ENCODE measurements around the gene UGGT1.

The UGGT1 gene

DNA sequence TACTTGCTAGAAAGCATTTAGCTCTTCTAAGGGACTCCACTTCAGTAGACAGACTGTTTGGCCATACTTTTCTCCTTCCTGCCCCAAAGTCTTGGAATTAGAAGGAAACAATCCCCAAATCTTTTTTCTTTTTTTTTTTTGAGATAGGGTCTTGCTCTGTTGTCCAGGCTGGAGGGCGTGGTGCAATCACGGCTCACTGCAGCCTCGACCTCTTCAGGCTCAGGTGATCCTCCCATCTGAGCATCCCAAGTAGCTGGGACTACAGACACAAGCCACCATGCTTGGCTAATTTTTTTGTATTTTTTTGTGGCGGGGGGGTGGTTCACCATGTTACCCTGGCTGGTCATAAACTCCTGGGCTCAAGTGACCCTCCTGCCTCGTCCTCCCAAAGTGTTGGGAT is 6.2 kb upstream of the UGGT1 start:
- TF ChIP-seq, protein P1, sequence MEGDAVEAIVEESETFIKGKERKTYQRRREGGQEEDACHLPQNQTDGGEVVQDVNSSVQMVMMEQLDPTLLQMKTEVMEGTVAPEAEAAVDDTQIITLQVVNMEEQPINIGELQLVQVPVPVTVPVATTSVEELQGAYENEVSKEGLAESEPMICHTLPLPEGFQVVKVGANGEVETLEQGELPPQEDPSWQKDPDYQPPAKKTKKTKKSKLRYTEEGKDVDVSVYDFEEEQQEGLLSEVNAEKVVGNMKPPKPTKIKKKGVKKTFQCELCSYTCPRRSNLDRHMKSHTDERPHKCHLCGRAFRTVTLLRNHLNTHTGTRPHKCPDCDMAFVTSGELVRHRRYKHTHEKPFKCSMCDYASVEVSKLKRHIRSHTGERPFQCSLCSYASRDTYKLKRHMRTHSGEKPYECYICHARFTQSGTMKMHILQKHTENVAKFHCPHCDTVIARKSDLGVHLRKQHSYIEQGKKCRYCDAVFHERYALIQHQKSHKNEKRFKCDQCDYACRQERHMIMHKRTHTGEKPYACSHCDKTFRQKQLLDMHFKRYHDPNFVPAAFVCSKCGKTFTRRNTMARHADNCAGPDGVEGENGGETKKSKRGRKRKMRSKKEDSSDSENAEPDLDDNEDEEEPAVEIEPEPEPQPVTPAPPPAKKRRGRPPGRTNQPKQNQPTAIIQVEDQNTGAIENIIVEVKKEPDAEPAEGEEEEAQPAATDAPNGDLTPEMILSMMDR (IDR thresholded peaks at IDR 0.05; ENCODE audit: insufficient read depth, missing control alignments) = no peak
- no peak for FAIRE-seq

DNA sequence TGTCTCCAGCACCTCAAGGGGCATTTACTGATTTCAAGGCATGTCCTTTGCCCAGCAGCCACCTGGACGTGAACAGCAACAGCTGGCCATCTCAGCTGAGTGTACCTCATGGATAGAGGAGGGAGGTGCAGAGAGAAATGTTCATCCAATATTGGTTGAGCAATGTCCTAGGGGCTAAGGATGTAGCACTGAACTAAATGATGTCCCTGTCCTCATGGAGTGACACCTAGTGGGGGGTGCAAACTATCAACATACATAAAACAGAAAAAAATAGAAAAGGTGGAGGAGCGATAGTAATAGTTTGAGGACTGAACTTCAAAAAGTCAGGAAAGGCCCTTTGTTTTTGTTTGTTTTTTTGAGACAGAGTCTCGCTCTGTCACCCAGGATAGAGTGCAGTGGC is 4.8 kb upstream of the UGGT1 start:
- FAIRE-seq = no peak
- TF ChIP-seq, protein P1 (IDR thresholded peaks at IDR 0.05; ENCODE audit: insufficient read depth, missing control alignments) = no peak

More for the DNA sequence above, 6.2 kb upstream of the UGGT1 start:
- no peak for DNase-seq (ENCODE audit: insufficient read length, low spot score)

DNA sequence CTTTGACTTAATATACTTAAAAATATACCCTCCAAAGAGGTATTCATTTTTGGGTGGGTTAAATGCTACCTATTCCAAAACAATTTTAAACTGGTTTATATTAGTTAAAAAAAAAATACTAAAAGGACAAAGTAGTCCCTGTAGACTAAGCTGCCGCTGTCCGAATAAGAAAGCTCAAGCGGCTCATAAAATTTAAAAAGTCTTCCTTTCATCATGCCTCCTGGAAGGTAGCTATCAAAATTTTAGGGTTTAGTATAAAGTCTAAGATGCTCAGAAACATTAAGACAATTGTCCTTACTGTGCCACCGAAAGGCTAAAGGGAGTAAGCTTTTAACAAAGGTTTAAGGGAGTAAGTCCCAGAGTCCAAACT is 440 bp upstream of the UGGT1 start:
- no peak for FAIRE-seq
- DNase-seq (ENCODE audit: insufficient read length, low spot score) = no peak
- TF ChIP-seq, protein P1 (IDR thresholded peaks at IDR 0.05; ENCODE audit: insufficient read depth, missing control alignments) = no peak

More for the DNA sequence above, 4.8 kb upstream of the UGGT1 start:
- no peak for DNase-seq (ENCODE audit: insufficient read length, low spot score)

DNA sequence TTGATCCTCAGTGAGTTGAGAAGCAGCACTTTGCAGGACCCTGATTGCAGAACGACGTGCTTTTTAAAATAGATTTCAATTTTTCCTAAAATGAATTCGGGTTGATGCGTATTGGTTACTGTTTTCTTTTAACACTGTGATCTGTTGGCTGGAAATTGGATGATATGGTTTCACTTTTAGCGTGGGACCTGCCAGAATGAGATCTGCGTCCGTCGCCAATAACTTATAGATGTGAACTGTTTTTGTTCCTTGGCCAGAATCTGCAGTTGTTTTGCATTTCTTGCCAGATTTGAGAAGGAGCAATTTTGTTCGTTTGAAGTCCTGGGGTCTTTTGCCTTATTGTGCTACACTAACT is 703 bp downstream of the UGGT1 start:
- no peak for DNase-seq (ENCODE audit: insufficient read length, low spot score)
- no peak for FAIRE-seq
- TF ChIP-seq, protein P1 (IDR thresholded peaks at IDR 0.05; ENCODE audit: insufficient read depth, missing control alignments) = no peak

DNA sequence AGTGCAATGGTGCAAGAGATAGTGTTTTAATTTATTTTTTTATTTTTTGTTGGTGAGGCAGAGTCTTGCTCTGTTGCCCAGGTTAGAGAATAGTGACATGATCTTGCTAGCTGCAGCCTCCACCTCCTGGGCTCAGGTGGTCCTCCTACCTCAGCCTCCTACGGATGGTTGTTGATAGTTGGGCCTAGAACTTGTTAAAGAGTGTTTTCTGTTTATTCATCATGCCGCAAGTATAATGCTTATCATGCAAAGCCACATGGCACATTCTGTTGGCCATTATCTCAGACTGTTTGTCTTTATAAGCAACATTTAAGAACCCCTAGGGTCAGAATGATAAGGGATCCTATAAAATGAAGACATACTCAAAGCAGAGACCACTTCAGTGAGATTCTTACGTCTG is 1.7 kb downstream of the UGGT1 start:
- DNase-seq (ENCODE audit: insufficient read length, low spot score) = no peak
- no peak for FAIRE-seq
- TF ChIP-seq, protein P1 (IDR thresholded peaks at IDR 0.05; ENCODE audit: insufficient read depth, missing control alignments) = no peak

DNA sequence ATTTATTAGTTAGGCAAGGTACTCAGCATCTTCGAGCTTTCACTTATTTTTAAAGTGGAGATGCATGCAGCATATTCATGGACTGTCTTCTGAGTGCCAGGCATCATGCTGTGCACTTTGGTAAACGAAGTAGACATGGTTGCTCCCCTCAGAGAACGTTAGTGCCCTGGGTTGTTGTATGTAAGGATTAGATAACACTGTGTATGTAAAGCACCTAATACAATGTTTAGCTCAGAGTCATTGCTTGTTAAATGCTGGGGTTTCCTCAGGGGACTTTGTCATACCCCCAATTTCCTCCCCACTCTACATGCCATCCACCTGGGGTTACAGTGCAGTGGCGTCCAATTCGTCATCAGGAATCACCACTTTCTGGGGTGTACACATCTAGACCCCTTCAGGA is 2.8 kb downstream of the UGGT1 start:
- TF ChIP-seq, protein P1 (IDR thresholded peaks at IDR 0.05; ENCODE audit: insufficient read depth, missing control alignments) = no peak
- no peak for FAIRE-seq
- no peak for DNase-seq (ENCODE audit: insufficient read length, low spot score)

DNA sequence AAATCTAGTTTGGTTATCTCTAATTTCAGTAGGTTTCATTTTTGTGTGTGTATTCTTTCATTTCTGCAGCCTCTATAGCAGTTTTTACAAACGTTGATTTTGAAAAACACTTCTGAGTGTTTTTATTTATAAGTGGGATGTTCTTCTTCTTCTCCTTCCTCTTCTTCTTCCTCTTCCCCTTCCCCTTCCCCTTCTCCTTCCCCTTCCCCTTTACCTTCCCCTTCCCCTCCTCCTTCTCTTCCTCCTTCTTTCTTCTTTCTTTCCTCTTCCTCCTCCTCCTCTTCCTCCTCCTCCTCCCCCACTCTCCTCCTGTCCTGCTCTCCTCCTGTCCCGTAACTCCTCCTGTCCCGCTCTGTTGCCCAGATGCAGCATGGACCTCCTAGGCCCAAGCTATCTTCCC is 4.2 kb downstream of the UGGT1 start:
- FAIRE-seq = no peak
- DNase-seq (ENCODE audit: insufficient read length, low spot score) = no peak
- TF ChIP-seq, protein P1 (IDR thresholded peaks at IDR 0.05; ENCODE audit: insufficient read depth, missing control alignments) = no peak
